ENCODE results near the gene DIP2C.

DNA sequence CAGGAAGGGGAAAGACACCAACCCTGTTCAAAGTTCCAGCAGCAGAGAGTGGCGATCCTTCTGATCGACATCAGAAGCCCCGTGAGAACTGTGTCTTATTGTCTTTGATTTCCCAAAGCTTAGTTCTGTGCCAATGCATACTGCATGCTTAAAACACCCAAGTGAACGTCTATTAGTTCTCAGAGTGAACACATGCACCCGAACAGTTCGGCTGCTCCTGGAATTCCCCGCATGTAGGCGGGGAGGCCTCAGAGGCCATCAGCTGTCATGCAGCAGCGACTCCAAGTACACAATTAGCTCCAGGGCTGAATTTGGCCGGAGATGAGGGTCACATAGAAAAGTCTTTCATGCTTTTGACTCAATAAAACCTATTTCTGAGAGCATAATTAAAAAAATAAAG is 277.4 kb downstream of the DIP2C start:
- TF ChIP-seq, protein P1, sequence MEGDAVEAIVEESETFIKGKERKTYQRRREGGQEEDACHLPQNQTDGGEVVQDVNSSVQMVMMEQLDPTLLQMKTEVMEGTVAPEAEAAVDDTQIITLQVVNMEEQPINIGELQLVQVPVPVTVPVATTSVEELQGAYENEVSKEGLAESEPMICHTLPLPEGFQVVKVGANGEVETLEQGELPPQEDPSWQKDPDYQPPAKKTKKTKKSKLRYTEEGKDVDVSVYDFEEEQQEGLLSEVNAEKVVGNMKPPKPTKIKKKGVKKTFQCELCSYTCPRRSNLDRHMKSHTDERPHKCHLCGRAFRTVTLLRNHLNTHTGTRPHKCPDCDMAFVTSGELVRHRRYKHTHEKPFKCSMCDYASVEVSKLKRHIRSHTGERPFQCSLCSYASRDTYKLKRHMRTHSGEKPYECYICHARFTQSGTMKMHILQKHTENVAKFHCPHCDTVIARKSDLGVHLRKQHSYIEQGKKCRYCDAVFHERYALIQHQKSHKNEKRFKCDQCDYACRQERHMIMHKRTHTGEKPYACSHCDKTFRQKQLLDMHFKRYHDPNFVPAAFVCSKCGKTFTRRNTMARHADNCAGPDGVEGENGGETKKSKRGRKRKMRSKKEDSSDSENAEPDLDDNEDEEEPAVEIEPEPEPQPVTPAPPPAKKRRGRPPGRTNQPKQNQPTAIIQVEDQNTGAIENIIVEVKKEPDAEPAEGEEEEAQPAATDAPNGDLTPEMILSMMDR (IDR thresholded peaks at IDR 0.05): no peak
- TF ChIP-seq POLR2A (IDR thresholded peaks at IDR 0.05): no peak

All from testis (tissue), 2 donors.